Gastrocnemius medialis (tissue), 4 donors: Measurements from ENCODE around the gene SLC29A3. TPM values are rescaled to one million over a fixed set of nuclear protein-coding genes. Genes with fewer than 3 reads are reported as not detected.

Experiments
- ATAC-seq, 2 donors: fragments of 150-250 bp; one replicate each; pipeline ENCODE4 v1.9.1; 2016
- DNase-seq, 2 donors: peaks; one replicate each; pipeline ENCODE4 v3.0.0-alpha.2; 2019
- H3K27ac ChIP-seq, 4 donors: fragments of 200-600 bp; sonication (generic); 1 replicate in 1 of 4; 2 replicates in 3 of 4; pipeline ENCODE4 v1.5.1; 2016 to 2018; ENCODE audit warnings: mild to moderate bottlenecking in 2 of 4, moderate library complexity in 1 of 4
- H3K27me3 ChIP-seq, 3 donors: fragments of 200-600 bp; sonication (generic) in 2 of 3; 1 replicate in 1 of 3; 2 replicates in 2 of 3; pipeline versions ENCODE4 v1.5.1 to v1.6.0; 2016 to 2019; ENCODE audit warnings: mild to moderate bottlenecking in 1 of 3, moderate library complexity in 1 of 3
- H3K36me3 ChIP-seq, 2 donors: fragments of 200-600 bp; sonication (generic) in 1 of 2; one replicate each; pipeline ENCODE4 v1.5.1; 2017 to 2018
- H3K4me1 ChIP-seq, 2 donors: fragments of 200-600 bp; sonication (generic) in 1 of 2; one replicate each; pipeline ENCODE4 v1.5.1; 2016 to 2017; ENCODE audit warnings: mild to moderate bottlenecking in 2 of 2
- H3K4me3 ChIP-seq, 4 donors: fragments of 200-600 bp; sonication (generic) in 3 of 4; 1 replicate in 1 of 4; 2 replicates in 3 of 4; pipeline ENCODE4 v1.5.1; 2016 to 2019; ENCODE audit warnings: mild to moderate bottlenecking in 2 of 4
- H3K9me3 ChIP-seq, 3 donors: fragments of 200-600 bp; sonication (generic) in 2 of 3; 1 replicate in 1 of 3; 2 replicates in 2 of 3; pipeline ENCODE4 v1.5.1; 2016 to 2019
- POLR2A ChIP-seq, 2 donors: fragments of 450-650 bp; IDR thresholded peaks; one replicate each; pipeline ENCODE4 v1.6.1; 2017; ENCODE audit warnings: antibody characterized with exemption in 2 of 2, mild to moderate bottlenecking in 2 of 2, moderate library complexity in 2 of 2
- in situ Hi-C, 4 donors: fragments of 200-750 bp; cut with MboI; loops; one replicate each; pipeline versions ENCODE4 v1.15.0 to v1.8.0; 2017; ENCODE audit warnings: low sequenced_read_pairs in 4 of 4
- intact Hi-C: fragments of 100-400 bp; cut with DNase I; formaldehyde crosslinking; loops from one replicate; pipeline ENCODE4 v1.15.1; 2023; ENCODE audit warnings: low total_unique reads
- total RNA-seq, 4 donors: library from RNA; depleted of rRNA; stranded (reverse); fragments of >200 nt; gene quantifications; one replicate each; pipeline versions ENCODE4 v1.1.0 to v1.2.3, GENCODE V29; 2016
- TF ChIP-seq, protein P1 (sequence below), 5 experiments: fragments of 450-650 bp in 3 of 5; fragments of 200-600 bp in 2 of 5; sonication (generic) in 2 of 5; IDR thresholded peaks in 4 of 5; conservative IDR thresholded peaks in 1 of 5; 1 replicate in 4 of 5; 2 replicates in 1 of 5; pipeline ENCODE4 v1.5.1; 2016 to 2019; ENCODE audit warnings: antibody characterized with exemption in 5 of 5, mild to moderate bottlenecking in 3 of 5, moderate library complexity in 3 of 5

Gene SLC29A3
- total RNA-seq, 4 donors from 2014 or later: 0.36 to 2.8 (median 2.0) TPM

DNA sequence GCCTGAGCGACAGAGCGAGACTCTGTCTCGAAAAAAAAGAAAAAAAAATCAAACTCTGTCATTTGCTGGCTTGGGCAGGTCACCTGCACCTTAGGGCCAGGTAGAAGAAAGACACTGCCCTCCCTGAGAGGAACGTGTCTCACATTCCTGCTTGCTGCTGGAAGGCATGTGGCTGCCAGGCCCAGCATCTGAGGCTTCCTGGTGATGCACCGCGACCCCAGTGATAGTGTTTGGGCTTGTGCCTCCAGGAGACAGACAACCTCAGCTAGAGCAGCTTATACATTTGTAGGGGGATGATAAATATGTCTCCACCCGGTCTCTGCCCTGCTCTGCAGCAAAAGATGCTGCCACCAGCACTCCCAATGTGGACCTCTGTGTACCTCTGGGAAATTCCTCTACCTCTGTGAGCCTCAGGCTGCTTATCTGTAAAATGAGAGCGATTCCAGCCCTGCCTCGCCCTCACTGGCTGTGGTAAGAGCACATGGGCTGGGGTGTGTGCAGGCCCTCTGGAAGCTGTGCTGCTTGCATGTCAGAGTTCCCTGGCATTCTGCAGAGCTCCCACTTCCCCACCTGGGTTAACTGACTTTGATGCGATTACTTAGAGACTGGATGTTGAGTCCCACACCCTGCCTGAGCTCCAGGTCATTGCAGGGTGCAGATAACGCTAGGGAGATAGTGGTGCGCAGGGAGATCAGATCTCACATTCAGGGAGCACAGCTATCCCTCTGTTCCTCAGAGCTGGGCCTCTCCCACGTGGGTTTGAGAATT, 19.9 kb downstream of the SLC29A3 start:
- TF ChIP-seq POLR2A (IDR thresholded peaks at IDR 0.05): no peak
- TF ChIP-seq, protein P1, sequence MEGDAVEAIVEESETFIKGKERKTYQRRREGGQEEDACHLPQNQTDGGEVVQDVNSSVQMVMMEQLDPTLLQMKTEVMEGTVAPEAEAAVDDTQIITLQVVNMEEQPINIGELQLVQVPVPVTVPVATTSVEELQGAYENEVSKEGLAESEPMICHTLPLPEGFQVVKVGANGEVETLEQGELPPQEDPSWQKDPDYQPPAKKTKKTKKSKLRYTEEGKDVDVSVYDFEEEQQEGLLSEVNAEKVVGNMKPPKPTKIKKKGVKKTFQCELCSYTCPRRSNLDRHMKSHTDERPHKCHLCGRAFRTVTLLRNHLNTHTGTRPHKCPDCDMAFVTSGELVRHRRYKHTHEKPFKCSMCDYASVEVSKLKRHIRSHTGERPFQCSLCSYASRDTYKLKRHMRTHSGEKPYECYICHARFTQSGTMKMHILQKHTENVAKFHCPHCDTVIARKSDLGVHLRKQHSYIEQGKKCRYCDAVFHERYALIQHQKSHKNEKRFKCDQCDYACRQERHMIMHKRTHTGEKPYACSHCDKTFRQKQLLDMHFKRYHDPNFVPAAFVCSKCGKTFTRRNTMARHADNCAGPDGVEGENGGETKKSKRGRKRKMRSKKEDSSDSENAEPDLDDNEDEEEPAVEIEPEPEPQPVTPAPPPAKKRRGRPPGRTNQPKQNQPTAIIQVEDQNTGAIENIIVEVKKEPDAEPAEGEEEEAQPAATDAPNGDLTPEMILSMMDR (IDR thresholded peaks at IDR 0.05 in 4 of 5, conservative IDR thresholded peaks at IDR 0.05 in 1 of 5): no peak
- ATAC-seq (no peak), DNase-seq (no peak)
- in situ Hi-C loops (no loop called here), intact Hi-C loops (no loop called here)
- H3K27me3 ChIP-seq: no peaks in the 10 kb centered on the region
- H3K9me3 ChIP-seq: no peaks in the 10 kb centered on the region
- H3K4me3 ChIP-seq: no peak overlapping the region
- no peaks in the 10 kb centered on the region for H3K36me3 ChIP-seq
- H3K4me1 ChIP-seq: no peaks in the 10 kb centered on the region
- H3K27ac ChIP-seq: no peak overlapping the region

DNA sequence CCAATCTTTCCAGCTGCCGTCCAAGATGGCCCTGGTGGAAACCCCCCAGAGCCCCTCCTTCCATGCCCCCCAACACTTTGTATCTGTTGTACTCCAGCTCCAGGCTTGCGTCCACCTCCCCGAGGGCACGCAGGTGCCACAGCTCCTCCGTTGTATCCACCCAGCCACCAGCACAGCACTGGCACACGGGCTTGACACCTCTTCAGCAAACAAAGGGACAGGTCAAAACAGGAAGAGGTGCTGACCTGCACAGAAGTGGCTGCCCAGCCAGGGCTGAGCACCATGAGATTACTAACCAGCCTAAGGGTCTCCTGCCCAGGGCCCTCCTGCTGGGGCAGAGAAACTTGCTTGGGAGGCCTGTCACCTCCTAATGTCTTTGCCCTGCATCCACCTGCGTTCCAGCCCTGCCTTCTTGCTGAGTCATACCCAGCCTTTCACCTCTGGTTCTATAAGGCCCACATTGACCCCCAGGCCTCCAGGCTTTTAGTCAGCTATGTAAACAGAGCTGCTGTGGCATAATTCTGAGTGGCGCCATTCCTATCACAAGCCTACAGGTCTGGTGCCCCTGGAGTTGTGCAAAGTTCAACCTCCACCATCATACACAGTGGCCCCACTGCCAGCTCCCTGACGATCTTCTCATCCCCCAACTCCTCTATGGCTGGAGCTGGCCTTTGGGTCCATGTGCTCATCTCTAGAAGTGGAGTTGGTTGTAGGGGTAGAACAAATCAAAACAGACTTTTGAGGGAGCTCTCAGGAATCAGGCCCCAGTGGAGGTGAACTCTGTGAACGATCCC, 20.9 kb downstream of the SLC29A3 start:
- in situ Hi-C loops: no loop called here

DNA sequence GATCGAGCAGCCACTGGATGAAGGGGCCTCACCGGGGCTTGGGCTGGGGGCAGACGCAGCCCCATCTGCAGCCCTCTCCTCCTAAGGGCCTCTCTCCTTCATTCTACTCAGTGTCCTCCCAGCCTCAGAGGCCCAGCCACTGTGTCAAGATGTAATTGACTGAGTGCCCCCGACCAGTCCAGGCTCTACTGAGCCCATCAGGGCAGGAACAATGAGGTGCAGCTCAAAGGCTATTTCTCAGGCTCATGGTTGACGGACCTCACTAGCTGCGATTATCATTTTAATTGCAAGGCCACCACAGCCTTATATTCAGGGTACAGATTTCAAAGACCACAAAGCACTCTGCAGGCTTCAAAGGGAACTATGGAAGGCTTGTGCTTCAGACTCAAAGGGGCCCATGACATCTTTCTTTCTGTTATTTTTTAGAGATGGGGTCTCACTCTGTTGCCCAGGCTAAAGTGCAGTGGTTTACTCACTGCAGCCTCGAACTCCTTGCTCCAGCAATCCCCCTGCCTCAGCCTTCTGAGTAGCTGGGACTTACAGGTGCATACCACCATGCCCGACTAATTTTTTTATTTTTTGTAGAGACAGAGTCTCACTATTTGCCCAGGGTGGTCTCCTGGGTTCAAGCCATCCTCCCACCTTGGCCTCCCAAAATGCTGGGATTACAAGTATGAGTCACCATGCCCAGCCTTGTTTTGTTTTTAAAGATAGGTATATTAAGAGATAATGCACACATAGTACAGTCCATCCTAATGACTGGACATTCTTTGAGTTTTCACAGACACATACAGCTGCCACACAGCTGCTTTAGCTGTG, 23.7 kb downstream of the SLC29A3 start:
- DNase-seq (no peak), ATAC-seq (no peak)
- in situ Hi-C loops: no loop called here
- Histone ChIP-seq H3K4me1 (no peaks in the 10 kb centered on the region), H3K4me3 (no peak overlapping the region), H3K27me3 (no peaks in the 10 kb centered on the region), H3K36me3 (no peaks in the 10 kb centered on the region), H3K9me3 (no peaks in the 10 kb centered on the region), H3K27ac (no peak overlapping the region)
- intact Hi-C loops: no loop called here
- TF ChIP-seq POLR2A (IDR thresholded peaks at IDR 0.05): no peak
- TF ChIP-seq, protein P1 (IDR thresholded peaks at IDR 0.05 in 4 of 5, conservative IDR thresholded peaks at IDR 0.05 in 1 of 5): no peak

More for the DNA sequence above, 20.9 kb downstream of the SLC29A3 start:
- Histone ChIP-seq H3K4me3 (no peak overlapping the region), H3K9me3 (no peaks in the 10 kb centered on the region), H3K27ac (no peak overlapping the region), H3K4me1 (no peaks in the 10 kb centered on the region), H3K27me3 (no peaks in the 10 kb centered on the region), H3K36me3 (no peaks in the 10 kb centered on the region)
- TF ChIP-seq POLR2A (IDR thresholded peaks at IDR 0.05): no peak
- TF ChIP-seq, protein P1 (IDR thresholded peaks at IDR 0.05 in 4 of 5, conservative IDR thresholded peaks at IDR 0.05 in 1 of 5): no peak
- intact Hi-C loops: no loop called here
- ATAC-seq (no peak), DNase-seq (no peak)

DNA sequence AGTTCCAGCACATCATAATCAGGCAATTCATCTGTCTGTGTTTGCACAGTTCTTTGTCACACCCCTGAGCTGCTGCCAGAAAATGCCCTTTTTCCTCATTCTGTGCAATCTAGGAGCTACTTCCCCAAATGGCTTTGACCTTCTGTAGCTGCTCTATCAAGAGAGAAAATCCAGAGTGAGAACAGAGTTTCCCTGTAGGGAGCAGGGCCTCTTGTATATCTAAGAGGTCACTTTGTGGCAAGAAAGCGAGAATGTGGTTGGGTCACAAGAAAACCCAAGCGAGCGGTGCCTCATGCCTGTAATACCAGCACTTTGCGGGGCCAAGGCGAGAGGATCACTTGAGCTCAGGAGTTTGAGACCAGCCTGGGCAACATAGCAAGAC, 24.3 kb downstream of the SLC29A3 start:
- no peaks in the 10 kb centered on the region for H3K36me3 ChIP-seq
- H3K4me1 ChIP-seq: no peaks in the 10 kb centered on the region
- in situ Hi-C loops: no loop called here
- DNase-seq (peak in 1 of 2 donors; percentile 28), ATAC-seq (no peak)
- H3K27me3 ChIP-seq: no peaks in the 10 kb centered on the region
- no peak overlapping the region for H3K4me3 ChIP-seq
- no peaks in the 10 kb centered on the region for H3K9me3 ChIP-seq
- no peak overlapping the region for H3K27ac ChIP-seq
- TF ChIP-seq, protein P1 (IDR thresholded peaks at IDR 0.05 in 4 of 5, conservative IDR thresholded peaks at IDR 0.05 in 1 of 5): no peak
- no peak for TF ChIP-seq POLR2A (IDR thresholded peaks at IDR 0.05)
- intact Hi-C loops: no loop called here
